ENCODE measurements around the gene NCEH1. TPM values are rescaled to one million over a fixed set of nuclear protein-coding genes. Genes with fewer than 3 reads are reported as not detected.

The NCEH1 gene
- total RNA-seq, 1 donor from 2014 or later = 15.1 TPM

- DNase-seq (ENCODE audit: low spot score) = no peak
Observed at GRCh38 chr3:172581757-172582166, 129.1 kb downstream of the NCEH1 start.

GRCh38 chr3:172580680-172581401 lies 130.0 kb downstream of the NCEH1 start:
- no peak for DNase-seq (ENCODE audit: low spot score)

Other genes starting within 250 kb of the NCEH1 start
- 40.3 TPM for gene TNFSF10, start 187.6 kb downstream of the NCEH1 start, total RNA-seq
- gene ECT2, start 39.7 kb upstream of the NCEH1 start, total RNA-seq = 11.2 TPM